Measurements from ENCODE around the gene EDEM3. TPM values are rescaled to one million over a fixed set of nuclear protein-coding genes. Genes with fewer than 3 reads are reported as not detected.

EDEM3 gene
- total RNA-seq, 1 donor from 2014 or later = 88.4 TPM

Other genes with a start within 250 kb of the EDEM3 start
- 283 TPM for gene NIBAN1, start 219.7 kb upstream of the EDEM3 start, total RNA-seq (ENCODE audit: insufficient read depth, low replicate concordance)